Loucy (cell line): ENCODE results near the gene CUBN.

Experiments used
- H2AFZ ChIP-seq: fragments of 200-600 bp; sonication (generic); 2 replicates; pipeline ENCODE4 v1.6.0; 2016; ENCODE audit warnings: antibody characterized with exemption, mild to moderate bottlenecking, low read length, moderate library complexity
- H3F3A ChIP-seq: fragments of 200-600 bp; 2 replicates; pipeline ENCODE4 v1.6.0; 2016; ENCODE audit warnings: antibody characterized with exemption, low read depth, mild to moderate bottlenecking
- H3K27me3 ChIP-seq: fragments of 200-600 bp; sonication (generic); 2 replicates; pipeline ENCODE4 v1.6.1; 2014; ENCODE audit warnings: low read length, mild to moderate bottlenecking; ENCODE audit not compliant: insufficient read depth, poor library complexity, severe bottlenecking
- H3K36me3 ChIP-seq: fragments of 200-600 bp; sonication (generic); 2 replicates; pipeline ENCODE4 v1.6.1; 2016; ENCODE audit warnings: low read length; ENCODE audit not compliant: insufficient read depth
- H3K4me1 ChIP-seq: fragments of 200-600 bp; sonication (generic); 2 replicates; pipeline ENCODE4 v1.5.1; 2014; ENCODE audit warnings: low read length, mild to moderate bottlenecking; ENCODE audit not compliant: insufficient read depth, poor library complexity, severe bottlenecking
- H3K4me2 ChIP-seq: fragments of 200-600 bp; sonication (generic); 2 replicates; pipeline ENCODE4 v1.6.0; 2014; ENCODE audit warnings: antibody characterized with exemption, low read length, low read depth, mild to moderate bottlenecking; ENCODE audit not compliant: poor library complexity, severe bottlenecking
- H3K4me3 ChIP-seq: fragments of 200-600 bp; sonication (generic); 2 replicates; pipeline ENCODE4 v1.5.1; 2014; ENCODE audit warnings: low read length, mild to moderate bottlenecking, mixed read lengths; ENCODE audit not compliant: poor library complexity, severe bottlenecking
- H3K79me2 ChIP-seq: fragments of 200-600 bp; sonication (generic); 2 replicates; pipeline ENCODE4 v1.6.1; 2014; ENCODE audit warnings: low read length; ENCODE audit not compliant: insufficient read depth
- H3K9ac ChIP-seq: fragments of 200-600 bp; sonication (generic); 2 replicates; pipeline ENCODE4 v1.6.0; 2014; ENCODE audit warnings: mild to moderate bottlenecking, low read depth, low read length, moderate library complexity; ENCODE audit not compliant: poor library complexity, severe bottlenecking
- H3K9me2 ChIP-seq: fragments of 200-600 bp; sonication (generic); replicated peaks from 2 replicates; pipeline ENCODE4 v1.6.1; 2016; ENCODE audit warnings: low read depth, low read length, mixed read lengths
- H3K9me3 ChIP-seq: fragments of 200-600 bp; sonication (generic); 2 replicates; pipeline ENCODE4 v1.6.1; 2014; ENCODE audit warnings: mild to moderate bottlenecking, antibody characterized with exemption, low read length, low read depth; ENCODE audit not compliant: insufficient read depth
- H4K20me1 ChIP-seq: fragments of 200-600 bp; sonication (generic); 2 replicates; pipeline ENCODE4 v1.6.0; 2014; ENCODE audit warnings: antibody characterized with exemption, low read length, mild to moderate bottlenecking; ENCODE audit not compliant: insufficient read depth, poor library complexity, severe bottlenecking
- CTCF ChIP-seq: fragments of 200-600 bp; sonication (generic); conservative IDR thresholded peaks from 2 replicates; pipeline ENCODE4 v1.5.1; 2014; ENCODE audit warnings: mild to moderate bottlenecking, antibody characterized with exemption, low read length
- EZH2phosphoT487 ChIP-seq: fragments of 200-600 bp; IDR thresholded peaks from 2 replicates; pipeline ENCODE4 v1.6.1; 2018; ENCODE audit warnings: antibody characterized with exemption, mild to moderate bottlenecking, moderate library complexity, borderline replicate concordance

The CUBN gene

GRCh38 chr10:16896993-16897392 lies 232.6 kb downstream of the CUBN start:
- no peak overlapping the region for H3K4me3 ChIP-seq
- no peaks in the 10 kb centered on the region; the same call in 1 of the 2 replicates for H3K9me3 ChIP-seq
- no peaks in the 10 kb centered on the region for H3K36me3 ChIP-seq
- H3K9me2 ChIP-seq: no peaks in the 10 kb centered on the region
- H3K4me2 ChIP-seq: no peak overlapping the region
- H3K79me2 ChIP-seq: no peaks in the 10 kb centered on the region
- TF ChIP-seq CTCF: no peak
- no peak for TF ChIP-seq EZH2phosphoT487
- H3F3A ChIP-seq: no peaks in the 10 kb centered on the region
- H3K9ac ChIP-seq: no peak overlapping the region
- no peaks in the 10 kb centered on the region for H3K27me3 ChIP-seq
- H2AFZ ChIP-seq: no peak overlapping the region
- no peaks in the 10 kb centered on the region for H4K20me1 ChIP-seq
- H3K4me1 ChIP-seq: no peaks in the 10 kb centered on the region

GRCh38 chr10:16894821-16895220 lies 234.8 kb downstream of the CUBN start:
- no peaks in the 10 kb centered on the region for H3K79me2 ChIP-seq
- no peaks in the 10 kb centered on the region for H3K36me3 ChIP-seq
- H2AFZ ChIP-seq: no peak overlapping the region
- H3K4me2 ChIP-seq: no peak overlapping the region
- H3K4me3 ChIP-seq: no peak overlapping the region
- no peaks in the 10 kb centered on the region for H3F3A ChIP-seq
- peaks cover 8% of the 10 kb centered on the region for H3K4me1 ChIP-seq
- no peaks in the 10 kb centered on the region; the same call in 1 of the 2 replicates for H3K9me3 ChIP-seq
- no peak overlapping the region for H3K9ac ChIP-seq
- no peaks in the 10 kb centered on the region for H4K20me1 ChIP-seq
- H3K27me3 ChIP-seq: no peaks in the 10 kb centered on the region
- TF ChIP-seq EZH2phosphoT487 (no peak), CTCF (no peak)
- H3K9me2 ChIP-seq: no peaks in the 10 kb centered on the region

- Histone ChIP-seq H4K20me1 (no peaks in the 10 kb centered on the region), H2AFZ (no peak overlapping the region), H3K79me2 (no peaks in the 10 kb centered on the region), H3K4me3 (no peak overlapping the region), H3K9ac (no peak overlapping the region), H3K4me1 (peaks cover 8% of the 10 kb centered on the region), H3F3A (no peaks in the 10 kb centered on the region), H3K9me2 (no peaks in the 10 kb centered on the region), H3K27me3 (no peaks in the 10 kb centered on the region), H3K4me2 (no peak overlapping the region), H3K36me3 (no peaks in the 10 kb centered on the region), H3K9me3 (no peaks in the 10 kb centered on the region; the same call in 1 of the 2 replicates)
- TF ChIP-seq EZH2phosphoT487: no peak
- TF ChIP-seq CTCF: no peak
Measured at GRCh38 chr10:16893664-16894063, 235.9 kb downstream of the CUBN start.
